ENCODE results near the gene SDC3. TPM values are rescaled to one million over a fixed set of nuclear protein-coding genes. Genes with fewer than 3 reads are reported as not detected.
A peak's percentile ranks its signal among the peaks of the same experiment; 100 is the strongest.

The SDC3 gene
- total and polyA plus RNA-seq, 10 of the 15 experiments (the other 5 are each of a cell fraction or from before 2014, with no cell fraction given): under 0.01 to 0.46 (median 0.07) TPM; not detected in 2

- H3K4me3 ChIP-seq: no peak overlapping the region
- no peak overlapping the region for H3K27ac ChIP-seq (ENCODE audit: control insufficient read depth, insufficient read depth)
- no peak overlapping the region for H2AFZ ChIP-seq (ENCODE audit: control insufficient read depth, low read depth, low read length)
- ATAC-seq: no peak; the same call in 1 of the 3 replicates
- WGBS (ENCODE audit: insufficient coverage, insufficient replicate concordance, low lambda C conversion rate, missing lambda C conversion rate): 33% methylated on average over 9 of the region's 9 CpGs
- ChIA-PET POLR2A (interaction anchor here (1.1 kb wide), 1 partner anchor 11 kb away, joined by 3 read pairs; no protein-coding TSS in a partner anchor), CTCF (interaction anchor here (1.2 to 3.2 kb wide), 5 partner anchors 10 to 184 kb away, joined by 4 to 21 read pairs (median 6); no protein-coding TSS in a partner anchor), SMC1A (ENCODE audit: uncharacterized antibody, unreplicated experiment) (no interaction called here), RAD21 (ENCODE audit: unreplicated experiment) (interaction anchor here (0.6 to 3.2 kb wide), 3 partner anchors 120 to 1221 kb away, joined by 3 to 10 read pairs (median 9); no protein-coding TSS in a partner anchor)
- in situ Hi-C loops (cut with MboI) (no loop called here), intact Hi-C loops (cut with micrococcal nuclease; ENCODE audit: unreplicated experiment) (no loop called here)
- H3K79me2 ChIP-seq (ENCODE audit: control insufficient read depth, insufficient read depth, low read length): no peaks in the 10 kb centered on the region
- no peak overlapping the region for H3K9ac ChIP-seq (ENCODE audit: control insufficient read depth, insufficient read depth, low read length)
- no peaks in the 10 kb centered on the region for H4K20me1 ChIP-seq (ENCODE audit: control insufficient read depth, insufficient read depth)
- no peak for DNase-seq (ENCODE audit: low read depth, low spot score)
- BruUV-seq (replicated peaks): no TSS peak
- no peak for FAIRE-seq
- no peak overlapping the region for H3K4me2 ChIP-seq (ENCODE audit: control insufficient read depth, insufficient read depth)
- H3K9me3 ChIP-seq (replicated peaks; ENCODE audit: control insufficient read depth, insufficient read depth, low read length): no peaks in the 10 kb centered on the region
- no peaks in the 10 kb centered on the region for H3K36me3 ChIP-seq (ENCODE audit: control insufficient read depth in 2 of 2, insufficient read depth in 2 of 2, low read length in 1 of 2)
- no peaks in the 10 kb centered on the region for H3K4me1 ChIP-seq (ENCODE audit: control insufficient read depth, insufficient read depth, low read length)
- TF ChIP-seq ZNF24 (IDR thresholded peaks at IDR 0.05): peak; percentile 79
- no peak for TF ChIP-seq SP1 (IDR thresholded peaks at IDR 0.05; ENCODE audit: low read depth, low read length)
- peaks cover 10 to 11% of the 10 kb centered on the region in 2 experiments for H3K27me3 ChIP-seq (replicated peaks in 1 of 2; ENCODE audit: control insufficient read depth in 2 of 2, insufficient read depth in 2 of 2, low read length in 1 of 2)
Measured at GRCh38 chr1:30902593-30903290, 5.8 kb downstream of the SDC3 start.

GRCh38 chr1:30901798-30902581 is 6.6 kb downstream of the SDC3 start:
- H3K27me3 ChIP-seq (replicated peaks in 1 of 2; ENCODE audit: control insufficient read depth in 2 of 2, insufficient read depth in 2 of 2, low read length in 1 of 2): peaks cover 3 to 4% of the 10 kb centered on the region in 2 experiments; a peak in 3 of 4 replicates
- SMC1A ChIA-PET (ENCODE audit: uncharacterized antibody, unreplicated experiment): no interaction called here
- intact Hi-C loops (cut with micrococcal nuclease; ENCODE audit: unreplicated experiment) (no loop called here), in situ Hi-C loops (cut with MboI) (no loop called here)
- H3K79me2 ChIP-seq (ENCODE audit: control insufficient read depth, insufficient read depth, low read length): no peaks in the 10 kb centered on the region
- CTCF ChIA-PET: interaction anchor here (1.2 to 1.9 kb wide), 3 partner anchors 119 to 183 kb away, joined by 4 to 6 read pairs (median 5); no protein-coding TSS in a partner anchor
- RAD21 ChIA-PET (ENCODE audit: unreplicated experiment): interaction anchor here (0.6 to 3.2 kb wide), 2 partner anchors 183 to 1222 kb away, joined by 3 to 9 read pairs; no protein-coding TSS in a partner anchor
- H3K27ac ChIP-seq (ENCODE audit: control insufficient read depth, insufficient read depth): no peak overlapping the region
- H3K9me3 ChIP-seq (replicated peaks; ENCODE audit: control insufficient read depth, insufficient read depth, low read length): no peaks in the 10 kb centered on the region
- POLR2A ChIA-PET: no interaction called here
- no peak overlapping the region for H3K9ac ChIP-seq (ENCODE audit: control insufficient read depth, insufficient read depth, low read length)
- no peak overlapping the region for H2AFZ ChIP-seq (ENCODE audit: control insufficient read depth, low read depth, low read length)
- no peak overlapping the region for H3K4me2 ChIP-seq (ENCODE audit: control insufficient read depth, insufficient read depth)
- WGBS (ENCODE audit: insufficient coverage, insufficient replicate concordance, low lambda C conversion rate, missing lambda C conversion rate): 37% methylated on average over 10 of the region's 11 CpGs
- no peaks in the 10 kb centered on the region for H3K4me1 ChIP-seq (ENCODE audit: control insufficient read depth, insufficient read depth, low read length)
- BruUV-seq (replicated peaks): no TSS peak
- no peaks in the 10 kb centered on the region for H3K36me3 ChIP-seq (ENCODE audit: control insufficient read depth in 2 of 2, insufficient read depth in 2 of 2, low read length in 1 of 2)
- ATAC-seq (no peak), FAIRE-seq (no peak), DNase-seq (ENCODE audit: low read depth, low spot score) (no peak)
- no peaks in the 10 kb centered on the region for H4K20me1 ChIP-seq (ENCODE audit: control insufficient read depth, insufficient read depth)
- H3K4me3 ChIP-seq: no peak overlapping the region
- no peak for TF ChIP-seq ZNF207 (IDR thresholded peaks at IDR 0.05; ENCODE audit: borderline replicate concordance)
- no peak for TF ChIP-seq CBFB (IDR thresholded peaks at IDR 0.05; ENCODE audit: low read depth)
- TF ChIP-seq EZH2 (IDR thresholded peaks at IDR 0.05; ENCODE audit: borderline replicate concordance, control insufficient read depth, low read depth, low read length): no peak
- TF ChIP-seq ATF3 (IDR thresholded peaks at IDR 0.05; ENCODE audit: borderline replicate concordance, extremely low read depth, low read depth, low read length): no peak
- TF ChIP-seq MXI1 (IDR thresholded peaks at IDR 0.05; ENCODE audit: low read depth, low read length): no peak
- TF ChIP-seq YBX1 (IDR thresholded peaks at IDR 0.05): no peak
- no peak for TF ChIP-seq REST (IDR thresholded peaks at IDR 0.05; ENCODE audit: low read depth, low read length)
- TF ChIP-seq SMAD5 (IDR thresholded peaks at IDR 0.05; ENCODE audit: low read depth): no peak
- no peak for TF ChIP-seq MTA2 (IDR thresholded peaks at IDR 0.05; ENCODE audit: low read depth)
- TF ChIP-seq BMI1 (IDR thresholded peaks at IDR 0.05; ENCODE audit: borderline replicate concordance): no peak
